NB4 (cell line): ENCODE results near the gene ZDHHC4.
"Not testable (repeated sequence)": the region's sequence is repeated elsewhere in the genome, so short reads cannot be mapped to it uniquely, and the experiment has no call there.

Experiments
- DNase-seq: peaks from one replicate; pipeline ENCODE4 v3.0.0; 2010; ENCODE audit warnings: low read depth
- H3K4me3 ChIP-seq: one replicate; pipeline ENCODE4 v1.5.1; 2011; ENCODE audit warnings: mild to moderate bottlenecking, low read depth, low read length, moderate library complexity
- MYC ChIP-seq: IDR thresholded peaks from 2 replicates; pipeline ENCODE4 v1.6.1; 2011; ENCODE audit warnings: low read depth, low read length
- POLR2A ChIP-seq: IDR thresholded peaks from 2 replicates; pipeline ENCODE4 v1.6.1; 2011; ENCODE audit warnings: mild to moderate bottlenecking; ENCODE audit not compliant: insufficient read length; ENCODE audit errors: extremely low read depth
- TF ChIP-seq, protein P1 (sequence below): IDR thresholded peaks from one replicate; pipeline ENCODE4 v1.5.1; 2012; ENCODE audit warnings: low read depth, low read length
- TF ChIP-seq, protein P2 (sequence below): IDR thresholded peaks from 2 replicates; pipeline ENCODE4 v1.6.1; 2011; ENCODE audit warnings: low read depth, low read length

The ZDHHC4 gene

GRCh38 chr7:6578114-6579084, 1.1 kb downstream of the ZDHHC4 start:
- H3K4me3 ChIP-seq = peak overlapping the region; percentile 87
- TF ChIP-seq POLR2A (no peak), MYC (no peak)
- TF ChIP-seq, protein P1, sequence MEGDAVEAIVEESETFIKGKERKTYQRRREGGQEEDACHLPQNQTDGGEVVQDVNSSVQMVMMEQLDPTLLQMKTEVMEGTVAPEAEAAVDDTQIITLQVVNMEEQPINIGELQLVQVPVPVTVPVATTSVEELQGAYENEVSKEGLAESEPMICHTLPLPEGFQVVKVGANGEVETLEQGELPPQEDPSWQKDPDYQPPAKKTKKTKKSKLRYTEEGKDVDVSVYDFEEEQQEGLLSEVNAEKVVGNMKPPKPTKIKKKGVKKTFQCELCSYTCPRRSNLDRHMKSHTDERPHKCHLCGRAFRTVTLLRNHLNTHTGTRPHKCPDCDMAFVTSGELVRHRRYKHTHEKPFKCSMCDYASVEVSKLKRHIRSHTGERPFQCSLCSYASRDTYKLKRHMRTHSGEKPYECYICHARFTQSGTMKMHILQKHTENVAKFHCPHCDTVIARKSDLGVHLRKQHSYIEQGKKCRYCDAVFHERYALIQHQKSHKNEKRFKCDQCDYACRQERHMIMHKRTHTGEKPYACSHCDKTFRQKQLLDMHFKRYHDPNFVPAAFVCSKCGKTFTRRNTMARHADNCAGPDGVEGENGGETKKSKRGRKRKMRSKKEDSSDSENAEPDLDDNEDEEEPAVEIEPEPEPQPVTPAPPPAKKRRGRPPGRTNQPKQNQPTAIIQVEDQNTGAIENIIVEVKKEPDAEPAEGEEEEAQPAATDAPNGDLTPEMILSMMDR = no peak
- TF ChIP-seq, protein P2, sequence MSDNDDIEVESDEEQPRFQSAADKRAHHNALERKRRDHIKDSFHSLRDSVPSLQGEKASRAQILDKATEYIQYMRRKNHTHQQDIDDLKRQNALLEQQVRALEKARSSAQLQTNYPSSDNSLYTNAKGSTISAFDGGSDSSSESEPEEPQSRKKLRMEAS = no peak
- no peak for DNase-seq

DNA sequence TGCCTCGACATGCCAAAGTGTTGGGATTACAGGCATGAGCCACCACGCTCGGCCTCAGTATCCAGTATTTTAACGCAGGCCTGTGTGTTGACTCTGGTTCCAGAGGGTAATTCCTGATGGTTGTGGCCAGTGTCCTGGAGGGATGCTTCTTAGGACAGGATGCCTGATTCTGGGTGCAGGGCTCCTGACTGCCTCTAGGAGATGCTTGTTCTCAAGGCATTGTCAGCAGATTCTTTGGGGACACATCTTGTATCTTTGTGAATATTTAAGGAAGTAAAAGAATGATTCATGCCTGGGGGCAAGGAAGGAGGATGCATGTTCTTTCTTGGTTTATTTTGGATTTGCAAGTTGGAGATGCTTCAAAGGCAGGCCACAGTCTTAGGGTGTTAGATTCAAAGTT, 2.2 kb downstream of the ZDHHC4 start:
- peak; percentile 84 for DNase-seq
- TF ChIP-seq, protein P2 = no peak
- TF ChIP-seq, protein P1 = peak; percentile 67
- no peak for TF ChIP-seq MYC
- no peak for TF ChIP-seq POLR2A
- no peak overlapping the region for H3K4me3 ChIP-seq

DNA sequence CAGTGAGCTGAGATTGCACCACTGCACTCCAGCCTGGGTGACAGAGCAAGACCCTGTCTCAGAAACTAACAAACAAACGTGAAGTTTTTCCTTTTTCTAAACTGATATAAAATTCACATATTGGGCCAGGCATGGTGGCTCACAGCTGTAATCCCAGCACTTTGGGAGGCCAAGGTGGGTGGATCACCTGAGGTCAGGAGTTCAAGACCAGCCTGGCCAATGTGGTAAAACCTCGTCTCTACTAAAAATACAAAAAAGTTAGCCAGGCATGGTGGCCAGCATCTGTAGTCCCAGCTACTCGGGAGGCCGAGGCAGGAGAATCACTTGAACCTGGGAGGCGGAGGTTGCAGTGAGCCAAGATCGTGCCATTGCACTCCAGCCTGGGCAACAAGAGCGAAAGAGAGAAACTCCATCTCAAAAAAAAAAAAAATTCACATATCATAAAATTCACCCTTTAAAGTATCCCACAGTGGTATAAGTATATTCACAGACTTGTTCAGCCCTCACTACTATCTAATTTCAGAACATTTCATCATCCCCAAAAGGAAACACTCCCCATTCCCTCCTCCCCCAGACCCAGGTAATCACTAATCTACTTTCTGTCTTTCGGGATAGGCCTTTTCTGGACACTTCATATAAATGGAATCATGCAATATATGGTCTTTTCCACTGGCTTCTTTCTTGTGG, 8.6 kb downstream of the ZDHHC4 start:
- not testable (repeated sequence) for H3K4me3 ChIP-seq, DNase-seq

- no peak overlapping the region for H3K4me3 ChIP-seq
- DNase-seq = no peak
- TF ChIP-seq, protein P2 = no peak
- TF ChIP-seq MYC = no peak
- TF ChIP-seq POLR2A = no peak
- TF ChIP-seq, protein P1 = no peak
These were observed 11.3 kb downstream of the ZDHHC4 start for GRCh38 chr7:6588566-6588965.

- H3K4me3 ChIP-seq = no peak overlapping the region
- no peak for TF ChIP-seq POLR2A
- TF ChIP-seq, protein P1 = no peak
- no peak for DNase-seq
These were observed 12.0 kb downstream of the ZDHHC4 start for GRCh38 chr7:6589151-6589828.

DNA sequence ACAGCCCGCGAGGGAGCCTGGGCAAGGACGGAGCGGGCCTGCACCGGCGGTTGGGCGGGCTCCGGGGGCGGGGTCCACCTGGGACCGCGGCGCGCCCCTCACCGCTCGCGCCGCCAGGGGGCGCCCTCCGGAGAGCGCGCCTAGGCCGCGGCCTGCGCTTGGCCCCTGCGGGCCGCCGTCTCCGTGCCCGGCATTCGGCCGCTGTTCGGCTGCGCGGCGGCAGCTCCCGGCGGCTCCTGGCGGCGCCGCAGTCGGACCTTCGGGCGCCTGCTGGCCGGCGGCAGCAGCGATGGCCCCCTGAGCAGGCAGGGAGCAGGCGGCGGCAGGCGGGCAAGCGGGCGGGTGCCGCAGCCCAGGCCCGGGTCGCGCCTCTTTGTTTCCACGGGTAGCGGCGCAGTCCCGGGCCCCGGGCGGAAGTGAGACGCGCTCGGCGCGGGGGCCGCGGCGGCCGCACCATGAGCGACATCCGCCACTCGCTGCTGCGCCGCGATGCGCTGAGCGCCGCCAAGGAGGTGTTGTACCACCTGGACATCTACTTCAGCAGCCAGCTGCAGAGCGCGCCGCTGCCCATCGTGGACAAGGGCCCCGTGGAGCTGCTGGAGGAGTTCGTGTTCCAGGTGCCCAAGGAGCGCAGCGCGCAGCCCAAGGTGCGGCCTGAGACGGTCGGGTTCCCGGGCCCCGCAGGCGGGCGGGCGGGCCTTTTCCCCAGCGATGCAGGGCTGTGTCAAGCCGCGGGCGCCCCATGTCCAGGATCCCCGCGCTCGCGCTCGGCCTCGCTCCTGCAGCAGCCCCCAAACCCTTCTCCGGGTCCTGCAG, 12.8 kb downstream of the ZDHHC4 start, which contains the start of gene INTS15:
TSS of gene INTS15 (plus strand) at position 193 of the 816 bp plus-strand sequence. CDS start at position 456, 263 bp downstream.
- TF ChIP-seq MYC (peak; percentile 36), POLR2A (peak; percentile 82)
- TF ChIP-seq, protein P1 = peak; percentile 56
- TF ChIP-seq, protein P2 = peak; percentile 64
- DNase-seq = peak; percentile 89
- peak within 1 kb of the TSS; percentile 89 for H3K4me3 ChIP-seq
